PFSK-1 (cell line): ENCODE results near the gene CFAP299.

ENCODE experiments used
- FOXP2 ChIP-seq: optimal IDR thresholded peaks from 2 replicates; pipeline ENCODE3; 2011; ENCODE audit warnings: borderline replicate concordance, control low read depth, inconsistent platforms; ENCODE audit not compliant: insufficient read depth; ENCODE audit errors: extremely low read length, extremely low read depth
- POLR2AphosphoS5 ChIP-seq: IDR thresholded peaks from 2 replicates; pipeline ENCODE4 v1.6.1; 2012; ENCODE audit warnings: low read depth, mild to moderate bottlenecking, control low read depth, low read length, moderate library complexity
- SIN3A ChIP-seq: IDR thresholded peaks from 2 replicates; pipeline ENCODE4 v1.6.1; 2012; ENCODE audit warnings: mild to moderate bottlenecking, low read length, moderate library complexity, borderline replicate concordance; ENCODE audit not compliant: insufficient read depth
- TAF1 ChIP-seq: IDR thresholded peaks from 2 replicates; pipeline ENCODE4 v1.6.1; 2012; ENCODE audit warnings: low read length, control low read depth, borderline replicate concordance; ENCODE audit not compliant: insufficient read depth
- TF ChIP-seq, protein P1 (sequence below), 2 experiments: IDR thresholded peaks; 2 replicates each; pipeline versions ENCODE4 v1.6.1 to v1.8.0; 2011 to 2012; ENCODE audit warnings: low read depth in 2 of 2, low read length in 2 of 2, control low read depth in 1 of 2, inconsistent platforms in 1 of 2, mild to moderate bottlenecking in 1 of 2, moderate library complexity in 1 of 2; ENCODE audit not compliant: insufficient read depth in 1 of 2

The CFAP299 gene

DNA sequence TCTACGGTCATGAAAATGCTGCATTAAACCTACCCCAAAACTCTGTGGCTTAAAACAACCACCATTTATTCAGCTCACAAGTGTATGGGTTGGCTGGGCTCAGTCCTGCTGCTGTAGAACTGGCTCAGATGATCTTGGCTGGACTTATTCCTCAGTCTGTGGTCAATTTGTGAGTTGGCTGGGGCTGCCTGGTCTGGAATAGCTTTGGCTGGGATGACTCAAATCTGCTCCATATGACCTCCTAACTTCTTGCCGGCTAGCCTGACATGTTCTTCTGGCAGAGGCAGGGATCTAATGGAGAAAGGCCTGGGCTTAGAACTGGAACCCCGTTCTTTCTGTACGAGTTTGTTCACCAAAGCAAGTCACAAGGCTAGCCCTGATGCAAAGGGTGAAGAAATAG lies 71.7 kb downstream of the CFAP299 start:
- TF ChIP-seq SIN3A (no peak), TAF1 (no peak), FOXP2 (no peak), POLR2AphosphoS5 (no peak)
- TF ChIP-seq, protein P1, sequence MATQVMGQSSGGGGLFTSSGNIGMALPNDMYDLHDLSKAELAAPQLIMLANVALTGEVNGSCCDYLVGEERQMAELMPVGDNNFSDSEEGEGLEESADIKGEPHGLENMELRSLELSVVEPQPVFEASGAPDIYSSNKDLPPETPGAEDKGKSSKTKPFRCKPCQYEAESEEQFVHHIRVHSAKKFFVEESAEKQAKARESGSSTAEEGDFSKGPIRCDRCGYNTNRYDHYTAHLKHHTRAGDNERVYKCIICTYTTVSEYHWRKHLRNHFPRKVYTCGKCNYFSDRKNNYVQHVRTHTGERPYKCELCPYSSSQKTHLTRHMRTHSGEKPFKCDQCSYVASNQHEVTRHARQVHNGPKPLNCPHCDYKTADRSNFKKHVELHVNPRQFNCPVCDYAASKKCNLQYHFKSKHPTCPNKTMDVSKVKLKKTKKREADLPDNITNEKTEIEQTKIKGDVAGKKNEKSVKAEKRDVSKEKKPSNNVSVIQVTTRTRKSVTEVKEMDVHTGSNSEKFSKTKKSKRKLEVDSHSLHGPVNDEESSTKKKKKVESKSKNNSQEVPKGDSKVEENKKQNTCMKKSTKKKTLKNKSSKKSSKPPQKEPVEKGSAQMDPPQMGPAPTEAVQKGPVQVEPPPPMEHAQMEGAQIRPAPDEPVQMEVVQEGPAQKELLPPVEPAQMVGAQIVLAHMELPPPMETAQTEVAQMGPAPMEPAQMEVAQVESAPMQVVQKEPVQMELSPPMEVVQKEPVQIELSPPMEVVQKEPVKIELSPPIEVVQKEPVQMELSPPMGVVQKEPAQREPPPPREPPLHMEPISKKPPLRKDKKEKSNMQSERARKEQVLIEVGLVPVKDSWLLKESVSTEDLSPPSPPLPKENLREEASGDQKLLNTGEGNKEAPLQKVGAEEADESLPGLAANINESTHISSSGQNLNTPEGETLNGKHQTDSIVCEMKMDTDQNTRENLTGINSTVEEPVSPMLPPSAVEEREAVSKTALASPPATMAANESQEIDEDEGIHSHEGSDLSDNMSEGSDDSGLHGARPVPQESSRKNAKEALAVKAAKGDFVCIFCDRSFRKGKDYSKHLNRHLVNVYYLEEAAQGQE (IDR thresholded peaks at IDR 0.05; ENCODE audit: insufficient read depth in 1 of 2, low read depth in 2 of 2, low read length in 2 of 2) = no peak

- TF ChIP-seq TAF1 (no peak), FOXP2 (no peak), POLR2AphosphoS5 (no peak), SIN3A (no peak)
- TF ChIP-seq, protein P1 (IDR thresholded peaks at IDR 0.05; ENCODE audit: insufficient read depth in 1 of 2, low read depth in 2 of 2, low read length in 2 of 2) = no peak
These were observed 74.3 kb downstream of the CFAP299 start for GRCh38 chr4:80409809-80410208.

- TF ChIP-seq POLR2AphosphoS5 = no peak
- no peak for TF ChIP-seq SIN3A
- TF ChIP-seq TAF1 = no peak
- TF ChIP-seq FOXP2 = no peak
- TF ChIP-seq, protein P1 (IDR thresholded peaks at IDR 0.05; ENCODE audit: insufficient read depth in 1 of 2, low read depth in 2 of 2, low read length in 2 of 2) = no peak
These were observed 76.8 kb downstream of the CFAP299 start for GRCh38 chr4:80412322-80412721.

- TF ChIP-seq, protein P1 (IDR thresholded peaks at IDR 0.05; ENCODE audit: insufficient read depth in 1 of 2, low read depth in 2 of 2, low read length in 2 of 2) = no peak
These were observed 77.6 kb downstream of the CFAP299 start for GRCh38 chr4:80413086-80413485.

GRCh38 chr4:80417019-80417418 lies 81.5 kb downstream of the CFAP299 start:
- TF ChIP-seq SIN3A = no peak
- TF ChIP-seq TAF1 = no peak
- TF ChIP-seq FOXP2 = no peak
- TF ChIP-seq, protein P1 (IDR thresholded peaks at IDR 0.05; ENCODE audit: insufficient read depth in 1 of 2, low read depth in 2 of 2, low read length in 2 of 2) = no peak
- TF ChIP-seq POLR2AphosphoS5 = no peak
